SK-N-SH treated with all-trans-retinoic acid at 6 μM for 48 hours (cell line): Measurements from ENCODE around the gene PKMYT1.

Experiments
- ATAC-seq: fragments of 200-7000 bp; cut with Tn5 transposase; 3 replicates; pipeline ENCODE4 v1.9.1; 2020; ENCODE audit warnings: mild to moderate bottlenecking, moderate library complexity
- ARNTL ChIP-seq: fragments of 450-650 bp; formaldehyde crosslinking; IDR thresholded peaks from 2 replicates; pipeline ENCODE4 v1.5.0; 2020; ENCODE audit warnings: low read depth, mild to moderate bottlenecking, moderate library complexity, borderline replicate concordance
- BACH2 ChIP-seq: fragments of 250-450 bp; sonication (Bioruptor Pico); IDR thresholded peaks from 2 replicates; pipeline ENCODE4 v1.9.0; 2021; ENCODE audit warnings: mild to moderate bottlenecking, borderline replicate concordance
- CSDC2 ChIP-seq: fragments of 250-450 bp; sonication (Bioruptor Pico); IDR thresholded peaks from 2 replicates; pipeline ENCODE4 v1.5.0; 2020; ENCODE audit warnings: mild to moderate bottlenecking, moderate library complexity
- CSRNP3 ChIP-seq: fragments of 250-450 bp; sonication (Bioruptor Pico); IDR thresholded peaks from 2 replicates; pipeline ENCODE4 v1.5.1; 2021; ENCODE audit warnings: mild to moderate bottlenecking, moderate library complexity
- ESRRG ChIP-seq: fragments of 250-450 bp; sonication (Bioruptor Pico); IDR thresholded peaks from 2 replicates; pipeline ENCODE4 v1.6.1; 2021; ENCODE audit warnings: mild to moderate bottlenecking
- GLIS3 ChIP-seq: fragments of 250-450 bp; sonication (Bioruptor Pico); IDR thresholded peaks from 2 replicates; pipeline ENCODE4 v1.5.0; 2020; ENCODE audit warnings: mild to moderate bottlenecking, moderate library complexity
- ISL1 ChIP-seq: fragments of 250-450 bp; sonication (Bioruptor Pico); IDR thresholded peaks from 2 replicates; pipeline ENCODE4 v2.1.2; 2022; ENCODE audit warnings: mild to moderate bottlenecking, moderate library complexity
- OSR1 ChIP-seq: fragments of 250-450 bp; sonication (Bioruptor Pico); IDR thresholded peaks from 2 replicates; pipeline ENCODE4 v1.8.0; 2022; ENCODE audit warnings: moderate library complexity, mild to moderate bottlenecking, inconsistent platforms
- PATZ1 ChIP-seq: fragments of 250-450 bp; sonication (Bioruptor Pico); IDR thresholded peaks from 2 replicates; pipeline ENCODE4 v1.8.0; 2020; ENCODE audit warnings: mild to moderate bottlenecking, moderate library complexity, borderline replicate concordance
- POU6F1 ChIP-seq: fragments of 250-450 bp; sonication (Bioruptor Pico); IDR thresholded peaks from 2 replicates; pipeline ENCODE4 v1.8.0; 2021; ENCODE audit warnings: low read depth, mild to moderate bottlenecking, moderate library complexity, borderline replicate concordance
- PPARA ChIP-seq: fragments of 250-450 bp; sonication (Bioruptor Pico); IDR thresholded peaks from 2 replicates; pipeline ENCODE4 v1.5.0; 2020; ENCODE audit warnings: mild to moderate bottlenecking, borderline replicate concordance
- RARB ChIP-seq: fragments of 250-450 bp; sonication (Bioruptor Pico); IDR thresholded peaks from 2 replicates; pipeline ENCODE4 v1.8.0; 2021; ENCODE audit warnings: mild to moderate bottlenecking, moderate library complexity
- SNAI2 ChIP-seq: fragments of 250-450 bp; sonication (Bioruptor Pico); IDR thresholded peaks from 2 replicates; pipeline ENCODE4 v1.5.0; 2020; ENCODE audit warnings: mild to moderate bottlenecking, moderate library complexity
- TCF4 ChIP-seq: fragments of 250-450 bp; sonication (Bioruptor Pico); IDR thresholded peaks from 2 replicates; pipeline ENCODE4 v1.8.0; 2021; ENCODE audit warnings: mild to moderate bottlenecking, moderate library complexity, borderline replicate concordance
- TOX ChIP-seq: fragments of 250-450 bp; sonication (Bioruptor Pico); IDR thresholded peaks from 2 replicates; pipeline ENCODE4 v1.8.0; 2021; ENCODE audit warnings: mild to moderate bottlenecking, moderate library complexity, borderline replicate concordance
- TSHZ2 ChIP-seq: fragments of 250-450 bp; sonication (Bioruptor Pico); IDR thresholded peaks from 2 replicates; pipeline ENCODE4 v1.5.0; 2020; ENCODE audit warnings: mild to moderate bottlenecking, moderate library complexity
- ZC3H10 ChIP-seq: fragments of 250-450 bp; sonication (Bioruptor Pico); IDR thresholded peaks from 2 replicates; pipeline ENCODE4 v1.5.1; 2021; ENCODE audit warnings: mild to moderate bottlenecking, moderate library complexity
- ZFP3 ChIP-seq: fragments of 250-450 bp; sonication (Bioruptor Pico); IDR thresholded peaks from 2 replicates; pipeline ENCODE4 v1.5.0; 2020; ENCODE audit warnings: mild to moderate bottlenecking, moderate library complexity
- ZNF565 ChIP-seq: fragments of 450-650 bp; formaldehyde crosslinking; conservative IDR thresholded peaks from 2 replicates; pipeline ENCODE4 v1.5.0; 2020; ENCODE audit warnings: low read depth, mild to moderate bottlenecking, moderate library complexity
- ZNF70 ChIP-seq: fragments of 450-650 bp; formaldehyde crosslinking; IDR thresholded peaks from 2 replicates; pipeline ENCODE4 v1.5.0; 2020; ENCODE audit warnings: mild to moderate bottlenecking, moderate library complexity
- ZNF8 ChIP-seq: fragments of 450-650 bp; formaldehyde crosslinking; IDR thresholded peaks from 2 replicates; pipeline ENCODE4 v1.5.0; 2020; ENCODE audit warnings: mild to moderate bottlenecking, moderate library complexity

PKMYT1 gene

GRCh38 chr16:2925951-2926649, 54.1 kb downstream of the PKMYT1 start:
- TF ChIP-seq PATZ1 (CRISPR knock-in tag) = no peak
- TF ChIP-seq RARB (CRISPR knock-in tag) = no peak
- TF ChIP-seq BACH2 (CRISPR knock-in tag) = no peak
- TF ChIP-seq ZC3H10 = no peak
- TF ChIP-seq POU6F1 (CRISPR knock-in tag) = no peak
- TF ChIP-seq ZFP3 (CRISPR knock-in tag) = no peak
- no peak for TF ChIP-seq ARNTL (CRISPR knock-in tag)
- no peak for TF ChIP-seq TCF4 (CRISPR knock-in tag)
- TF ChIP-seq TOX = no peak
- TF ChIP-seq PPARA (CRISPR knock-in tag) = no peak
- no peak for TF ChIP-seq ZNF8
- no peak for TF ChIP-seq OSR1 (CRISPR knock-in tag)
- TF ChIP-seq GLIS3 (CRISPR knock-in tag) = no peak
- no peak for TF ChIP-seq ZNF70
- no peak for TF ChIP-seq ZNF565 (CRISPR knock-in tag)
- no peak for TF ChIP-seq ISL1 (CRISPR knock-in tag)
- no peak for TF ChIP-seq CSDC2
- no peak for TF ChIP-seq TSHZ2 (CRISPR knock-in tag)
- TF ChIP-seq SNAI2 (CRISPR knock-in tag) = no peak
- TF ChIP-seq ESRRG (CRISPR knock-in tag) = no peak
- no peak for ATAC-seq

GRCh38 chr16:2924901-2925755, 55.1 kb downstream of the PKMYT1 start:
- TF ChIP-seq SNAI2 (CRISPR knock-in tag) = no peak
- no peak for TF ChIP-seq PPARA (CRISPR knock-in tag)
- TF ChIP-seq ESRRG (CRISPR knock-in tag) = no peak
- TF ChIP-seq CSRNP3 (CRISPR knock-in tag) = no peak
- TF ChIP-seq TOX = no peak
- no peak for TF ChIP-seq ZNF70
- TF ChIP-seq OSR1 (CRISPR knock-in tag) = no peak
- TF ChIP-seq PATZ1 (CRISPR knock-in tag) = no peak
- no peak for TF ChIP-seq ZC3H10
- TF ChIP-seq ISL1 (CRISPR knock-in tag) = no peak
- no peak for ATAC-seq
